H4 (cell line): ENCODE data around the gene PTPRN2. TPM values are rescaled to one million over a fixed set of nuclear protein-coding genes. Genes with fewer than 3 reads are reported as not detected.
A peak's percentile ranks its signal among the peaks of the same experiment; 100 is the strongest.

Source experiments
- DNase-seq: peaks from one replicate; pipeline ENCODE4 v3.0.0-alpha.2; 2015; ENCODE audit warnings: low spot score
- total RNA-seq: library from RNA; depleted of rRNA; stranded (reverse); fragments of >200 nt; shearing (Covaris generic); gene quantifications from 2 replicates; pipeline ENCODE4 v1.2.3, GENCODE V29; 2014

The PTPRN2 gene
- total RNA-seq, 1 experiment from 2014 or later, result 0.97 TPM

DNA sequence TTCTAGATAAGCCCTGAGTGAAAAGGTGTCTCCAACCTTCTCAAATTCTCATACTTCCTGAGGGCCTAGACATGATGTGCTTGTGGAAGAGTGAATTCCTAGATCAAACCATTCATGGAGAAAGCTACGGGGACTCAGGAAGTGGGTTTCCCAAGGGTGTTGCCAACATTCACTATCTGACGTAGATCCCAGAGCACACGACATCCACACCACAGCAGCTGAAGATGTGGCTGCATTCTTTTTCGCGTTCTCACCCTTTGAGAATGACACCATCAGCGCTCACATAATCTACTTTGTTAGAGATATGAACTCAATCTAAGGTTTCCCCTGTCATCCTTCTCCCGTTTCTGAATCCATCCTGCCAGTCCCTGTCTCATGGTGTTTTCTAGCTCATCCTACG is 960.0 kb downstream of the PTPRN2 start:
- DNase-seq, result no peak

DNA sequence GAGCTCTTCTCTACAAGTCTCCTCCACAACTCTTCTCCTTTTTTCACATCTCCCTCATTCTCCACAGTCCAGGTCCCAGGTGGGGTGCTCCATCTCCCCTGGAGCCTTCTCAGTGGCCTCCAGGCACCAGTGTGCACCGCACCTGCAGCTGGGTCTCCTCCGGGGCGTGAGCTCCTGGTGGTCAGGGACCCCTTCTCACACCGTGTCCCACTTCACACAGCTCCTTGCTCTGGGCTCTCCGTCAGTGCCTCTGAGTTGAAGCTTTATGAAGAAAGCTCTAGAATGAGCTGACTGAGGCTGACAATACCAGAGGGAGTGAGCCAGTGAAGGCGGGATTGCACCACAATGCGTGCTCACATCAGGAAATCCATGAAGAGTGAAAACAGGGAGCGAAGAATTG is 960.6 kb downstream of the PTPRN2 start:
- no peak for DNase-seq

DNA sequence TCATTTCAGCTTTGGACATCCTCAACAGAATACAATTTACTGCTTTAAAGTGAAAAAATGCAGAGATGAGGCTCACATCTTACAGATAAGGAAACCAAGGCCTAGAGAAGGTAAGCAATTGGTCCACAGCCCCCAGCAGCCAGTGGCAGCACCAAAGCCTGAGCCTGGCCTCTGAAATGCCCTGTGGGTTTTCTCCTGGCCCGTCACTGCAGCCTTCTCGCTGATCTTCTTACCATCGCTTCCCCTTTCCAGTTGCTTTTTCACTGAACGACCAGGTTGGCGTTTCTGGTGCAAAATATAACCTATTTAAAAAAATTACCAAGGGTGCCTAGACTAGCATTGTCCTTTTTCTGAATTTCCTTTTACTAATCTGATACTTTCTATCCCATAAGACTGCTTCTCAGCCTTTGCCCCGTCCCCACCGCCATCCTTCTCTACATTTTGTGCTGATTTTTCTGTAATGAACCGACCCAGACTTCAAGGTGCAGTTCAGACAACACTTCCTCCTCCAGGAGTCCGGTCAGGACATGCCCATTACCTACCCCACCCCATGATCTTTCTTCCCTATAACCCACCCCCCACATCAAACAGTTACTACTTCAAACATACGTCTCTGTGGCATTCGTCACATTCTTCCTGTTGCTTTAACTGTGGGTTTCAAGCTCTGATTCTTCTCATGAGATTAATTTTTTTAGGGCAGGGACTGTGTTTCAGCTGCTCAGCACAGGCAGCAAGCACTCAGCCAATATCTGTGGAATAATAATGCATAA is 961.5 kb downstream of the PTPRN2 start:
- DNase-seq, result no peak

DNA sequence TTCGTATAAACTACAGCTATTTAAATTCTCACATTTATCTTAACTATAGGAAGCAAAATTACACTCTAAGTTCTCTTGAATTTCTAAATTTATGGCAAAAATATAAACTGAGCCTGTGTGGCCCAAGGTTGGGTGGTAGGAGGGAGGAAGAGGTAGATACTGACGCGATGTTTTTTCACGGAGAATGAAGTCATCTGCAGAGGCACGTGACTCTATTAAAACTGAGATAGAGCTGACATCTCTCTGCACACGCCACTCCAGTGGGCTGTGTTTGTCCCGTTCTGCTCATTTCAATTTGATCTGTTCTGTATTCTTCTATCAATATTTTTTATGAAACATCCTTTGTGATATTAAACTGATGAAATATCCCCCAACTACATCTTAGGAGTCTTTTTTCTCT is 964.1 kb downstream of the PTPRN2 start:
- DNase-seq, result no peak

DNA sequence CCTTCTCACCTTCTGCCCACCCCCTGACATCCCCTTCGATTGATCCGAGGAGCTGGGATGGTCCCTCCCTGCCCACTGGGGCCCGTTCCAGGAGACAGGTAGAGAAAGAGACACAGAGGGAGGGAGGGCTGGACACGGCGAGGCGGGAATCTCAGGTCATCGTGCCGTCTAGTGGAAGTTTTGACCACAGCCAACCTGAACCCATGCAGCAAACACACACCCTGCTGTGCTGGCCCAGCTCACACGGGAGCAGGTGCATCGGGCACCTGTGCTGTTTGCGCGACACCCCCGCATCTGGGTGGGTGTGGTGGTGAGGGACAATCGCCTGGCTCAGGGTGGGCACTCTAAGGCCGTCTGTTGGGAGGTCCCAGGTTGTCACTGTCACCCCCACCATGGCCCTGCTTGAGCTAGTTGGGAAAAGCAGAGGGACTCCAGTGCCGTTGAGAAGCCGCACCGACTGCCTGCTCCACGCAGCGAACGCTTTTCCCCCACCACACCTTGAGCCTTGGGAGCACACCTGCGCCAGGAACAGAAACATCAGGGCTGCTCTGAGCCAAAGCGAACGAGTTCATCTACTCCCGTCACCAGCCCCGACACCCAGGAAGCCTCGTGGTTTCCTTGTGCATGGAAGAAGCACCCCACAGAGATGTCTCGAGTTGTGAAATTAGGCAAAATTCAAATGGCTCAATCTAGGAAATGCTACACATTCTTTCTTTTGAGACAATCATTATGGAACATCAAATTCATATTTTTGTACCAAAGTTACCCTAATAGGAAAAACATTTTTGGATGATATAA is 965.0 kb downstream of the PTPRN2 start:
- no peak for DNase-seq

DNA sequence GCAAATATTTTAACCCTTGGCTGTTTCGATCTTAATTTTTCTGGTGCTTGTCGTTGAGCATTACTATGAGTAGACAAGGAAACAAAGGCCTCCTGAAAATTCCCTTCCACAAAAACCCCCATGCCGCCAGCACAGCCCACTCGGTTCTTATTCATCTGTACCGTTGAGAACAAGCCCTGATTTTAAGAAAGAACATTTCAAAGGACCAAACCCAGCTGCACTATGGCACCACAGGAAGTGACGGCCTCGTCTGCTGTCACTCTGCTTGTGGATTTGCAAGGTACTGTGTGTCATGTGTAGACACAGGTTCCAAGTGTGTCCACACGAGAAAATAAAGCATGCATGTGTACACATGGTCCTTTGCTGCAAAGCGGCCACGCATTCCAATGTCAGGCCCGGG is 965.6 kb downstream of the PTPRN2 start:
- no peak for DNase-seq

DNA sequence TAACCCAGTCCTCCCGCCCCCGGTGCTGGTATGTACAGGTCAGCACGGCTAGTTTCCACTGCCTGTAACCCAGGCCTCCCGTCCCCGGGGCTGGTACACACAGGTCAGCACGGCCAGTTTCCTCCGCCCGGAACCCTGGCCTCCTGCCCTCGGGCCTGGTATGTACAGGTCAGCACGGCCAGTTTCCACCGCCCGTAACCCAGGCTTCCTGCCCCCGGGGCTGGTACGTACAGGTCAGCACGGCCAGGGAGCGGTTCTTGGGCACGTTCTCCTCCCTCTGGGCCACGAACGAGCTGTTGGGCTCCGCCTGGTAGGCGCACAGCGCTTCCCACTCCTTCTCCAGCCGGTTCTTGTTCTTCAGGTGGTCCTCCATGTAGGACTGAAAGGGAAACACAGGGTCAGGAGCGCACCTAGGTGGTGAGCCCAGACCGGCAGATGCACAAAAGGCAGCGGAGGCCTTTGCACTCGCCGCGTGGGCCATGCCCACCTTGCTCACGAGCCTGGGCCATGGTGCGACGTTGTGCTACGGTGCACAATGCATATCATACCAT is 966.4 kb downstream of the PTPRN2 start:
- DNase-seq, result no peak

DNA sequence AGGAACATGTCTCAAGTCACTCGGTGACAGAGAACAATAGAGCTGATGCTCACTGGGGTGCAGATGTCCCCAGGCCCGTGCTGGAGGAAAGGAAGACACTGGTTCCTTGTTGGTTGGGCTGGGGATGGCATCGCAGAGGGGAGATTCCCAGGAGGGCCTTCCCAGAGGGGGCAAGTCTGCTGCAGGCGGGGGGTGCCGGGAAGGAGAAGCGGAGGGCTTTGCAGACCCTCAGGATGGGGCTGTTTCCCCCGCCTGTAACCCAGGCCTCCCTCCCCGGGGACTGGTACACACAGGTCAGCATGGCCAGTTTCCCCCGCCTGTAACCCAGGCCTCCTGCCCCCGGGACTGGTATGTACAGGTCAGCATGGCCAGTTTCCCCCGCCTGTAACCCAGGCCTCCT is 967.0 kb downstream of the PTPRN2 start:
- no peak for DNase-seq

DNA sequence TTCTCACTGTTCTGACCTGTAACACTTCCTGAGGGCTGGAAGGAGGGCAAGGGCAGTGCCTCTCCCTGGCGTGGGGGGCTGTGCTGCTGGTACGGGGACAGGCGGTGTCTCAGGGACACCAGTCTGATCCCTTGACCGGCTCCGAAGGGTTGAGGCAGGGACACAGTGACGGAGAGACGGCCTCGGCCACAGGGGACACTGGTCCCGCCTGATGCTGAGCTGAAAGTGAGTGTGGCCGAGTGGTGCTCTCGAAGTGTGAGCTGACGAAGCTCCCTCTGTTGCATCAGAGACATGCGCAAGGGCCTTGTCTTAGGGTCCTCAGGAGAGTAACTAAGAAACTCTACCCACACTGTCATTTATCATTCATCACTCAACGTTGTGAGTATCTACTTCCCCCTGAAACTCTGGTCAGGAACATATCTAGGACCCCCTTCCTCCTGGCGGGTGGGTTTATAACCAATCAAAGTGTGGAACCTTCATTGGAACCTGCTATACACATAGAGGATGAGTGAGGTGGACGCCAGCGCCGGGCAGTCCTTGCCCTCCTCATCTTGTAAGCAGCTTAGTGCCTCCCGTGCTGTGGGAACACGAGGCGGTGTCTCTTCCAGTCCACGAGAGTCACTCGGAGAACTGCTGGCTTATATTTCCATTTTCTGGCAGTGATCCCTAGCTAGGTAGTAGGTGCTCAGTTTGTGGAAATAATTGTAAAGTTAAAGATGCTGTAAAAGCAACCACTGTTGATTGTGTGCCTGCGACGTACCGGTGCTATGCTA is 967.7 kb downstream of the PTPRN2 start:
- no peak for DNase-seq

DNA sequence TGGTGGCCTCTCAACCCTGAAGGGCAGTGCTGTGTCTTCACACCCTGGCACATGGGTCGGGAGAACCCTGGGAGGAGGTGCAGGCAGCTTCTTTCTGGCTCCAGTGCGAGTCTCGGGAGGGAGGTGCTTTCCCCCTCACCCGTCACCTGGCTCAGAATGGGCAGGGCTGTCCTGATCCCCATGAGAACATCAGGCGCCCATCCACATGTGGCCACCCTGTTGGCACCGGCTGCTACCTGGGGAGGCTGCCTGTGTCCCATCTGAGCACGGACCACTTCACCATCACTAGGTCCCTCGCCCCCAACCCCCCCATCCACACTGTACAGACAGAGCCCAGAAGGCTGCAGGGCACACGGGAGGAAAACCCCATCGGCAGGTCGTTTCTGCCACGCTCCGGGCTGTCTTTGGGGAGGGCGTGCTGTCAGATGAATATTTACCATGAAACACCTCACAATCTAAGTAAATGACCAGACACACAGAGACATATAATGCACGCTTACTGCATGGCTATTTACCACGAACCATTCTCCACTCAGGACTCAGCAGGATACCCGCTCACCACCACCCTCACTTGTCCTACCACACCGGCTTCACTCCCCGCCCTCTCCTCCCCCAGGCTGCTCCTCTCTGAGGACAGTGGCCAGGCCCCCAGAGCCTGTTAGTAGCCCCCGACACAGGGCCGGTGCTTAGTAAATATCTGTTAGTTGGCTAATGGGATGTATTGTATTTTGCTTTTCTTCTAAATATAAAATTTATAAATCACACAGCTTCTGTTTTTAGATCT is 968.6 kb downstream of the PTPRN2 start:
- no peak for DNase-seq

DNA sequence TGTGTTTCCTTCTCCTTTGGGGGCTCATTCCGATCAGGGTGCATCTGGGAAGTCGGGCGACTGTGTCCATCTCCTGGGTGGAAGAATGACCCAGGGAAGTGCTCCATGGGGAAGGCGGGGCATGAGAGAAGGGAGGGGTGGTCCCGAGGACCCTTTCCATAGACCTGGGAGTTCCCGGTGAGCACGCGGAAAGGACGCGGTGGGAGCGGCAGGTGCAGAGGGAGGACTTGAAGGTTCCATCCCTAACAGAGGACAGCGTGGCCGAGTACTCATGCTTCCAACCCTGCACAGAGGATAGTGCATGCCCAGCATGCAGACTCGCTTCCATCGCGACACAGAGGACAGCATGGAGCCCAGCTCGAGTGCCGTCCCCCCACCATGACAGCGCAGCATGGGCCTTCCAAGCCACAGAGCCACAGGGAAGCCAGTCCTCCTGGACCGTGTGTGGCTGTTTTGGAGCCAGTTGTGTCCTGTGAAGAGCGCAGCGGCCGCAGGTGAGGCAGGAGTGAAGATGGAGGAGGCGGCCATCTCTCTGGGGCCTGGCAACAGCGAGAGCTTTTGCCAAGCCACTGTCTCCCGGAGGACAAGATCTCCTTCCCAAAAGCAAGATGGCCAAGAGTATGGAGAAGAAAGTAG is 969.4 kb downstream of the PTPRN2 start:
- DNase-seq, result no peak

DNA sequence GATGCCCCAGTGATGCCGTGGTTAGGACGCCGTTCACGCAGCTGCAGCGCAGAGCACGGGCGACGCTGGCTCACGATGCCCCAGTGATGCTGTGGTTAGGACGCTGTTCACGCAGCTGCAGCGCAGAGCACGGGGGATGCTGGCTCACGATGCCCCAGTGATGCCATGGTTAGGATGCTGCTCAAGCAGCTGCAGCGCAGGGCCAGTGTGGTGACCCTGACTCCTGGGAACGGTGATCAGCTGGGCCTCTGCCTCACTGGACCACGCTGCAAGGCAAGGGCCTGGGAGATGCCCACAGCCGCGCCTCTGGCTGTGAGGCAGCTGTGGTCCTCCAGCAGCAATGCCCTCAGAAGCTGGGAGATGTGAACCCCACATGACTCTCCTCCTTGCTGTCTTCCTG is 970.2 kb downstream of the PTPRN2 start:
- no peak for DNase-seq

DNA sequence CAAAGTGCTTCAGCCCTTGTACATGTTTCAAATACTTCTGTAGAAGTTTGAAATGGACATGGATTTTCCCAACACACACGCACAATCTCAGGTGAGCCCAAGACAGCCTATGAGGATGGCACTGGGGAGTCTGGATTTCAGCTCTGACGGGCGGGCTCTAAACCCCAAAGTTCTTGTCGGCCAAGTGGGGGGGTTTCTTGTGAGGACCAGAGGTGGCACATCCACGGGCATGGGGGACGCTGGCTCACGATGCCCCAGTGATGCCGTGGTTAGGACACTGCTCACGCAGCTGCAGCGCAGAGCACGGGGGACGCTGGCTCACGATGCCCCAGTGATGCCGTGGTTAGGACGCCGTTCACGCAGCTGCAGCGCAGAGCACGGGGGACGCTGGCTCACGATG is 970.7 kb downstream of the PTPRN2 start:
- DNase-seq, result no peak

DNA sequence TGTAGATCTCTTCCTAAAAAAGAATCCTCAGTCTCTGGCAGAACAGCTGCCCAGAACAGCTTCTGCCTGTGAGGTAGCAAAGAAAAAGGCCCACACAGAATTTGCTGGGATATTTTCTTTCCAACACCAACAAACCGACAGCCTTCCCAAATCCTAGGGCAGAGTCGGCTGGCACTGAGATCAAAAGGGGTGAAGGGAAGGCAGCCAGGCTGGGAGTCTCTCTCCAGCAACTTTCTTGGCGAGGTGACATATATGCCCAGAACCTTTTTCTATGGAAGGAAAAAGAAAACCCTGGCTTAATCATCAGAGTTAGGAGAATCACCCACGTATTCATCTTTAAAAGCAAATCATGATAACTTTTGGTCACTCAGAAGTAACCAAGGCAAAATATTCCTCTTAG is 971.2 kb downstream of the PTPRN2 start:
- DNase-seq, result no peak

DNA sequence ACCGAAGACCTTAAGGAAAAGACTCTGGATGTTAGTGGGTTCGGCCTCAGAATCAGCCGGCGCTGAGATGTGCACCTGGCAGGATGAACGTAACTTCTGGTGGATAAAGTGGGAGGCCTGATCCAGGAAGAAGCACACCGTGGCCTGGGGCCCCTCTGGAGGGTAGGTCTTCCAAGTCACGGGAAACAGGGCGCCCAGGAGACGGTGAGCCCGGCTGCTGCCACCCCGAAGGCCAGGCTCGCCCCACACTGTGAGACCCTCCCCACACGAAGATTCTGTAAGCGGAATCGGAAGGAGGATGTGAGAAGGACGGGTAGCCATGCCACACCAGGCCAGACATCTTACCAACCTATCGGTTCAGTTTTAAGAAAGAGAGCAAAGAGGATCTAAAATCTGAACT is 971.8 kb downstream of the PTPRN2 start:
- DNase-seq, result no peak

DNA sequence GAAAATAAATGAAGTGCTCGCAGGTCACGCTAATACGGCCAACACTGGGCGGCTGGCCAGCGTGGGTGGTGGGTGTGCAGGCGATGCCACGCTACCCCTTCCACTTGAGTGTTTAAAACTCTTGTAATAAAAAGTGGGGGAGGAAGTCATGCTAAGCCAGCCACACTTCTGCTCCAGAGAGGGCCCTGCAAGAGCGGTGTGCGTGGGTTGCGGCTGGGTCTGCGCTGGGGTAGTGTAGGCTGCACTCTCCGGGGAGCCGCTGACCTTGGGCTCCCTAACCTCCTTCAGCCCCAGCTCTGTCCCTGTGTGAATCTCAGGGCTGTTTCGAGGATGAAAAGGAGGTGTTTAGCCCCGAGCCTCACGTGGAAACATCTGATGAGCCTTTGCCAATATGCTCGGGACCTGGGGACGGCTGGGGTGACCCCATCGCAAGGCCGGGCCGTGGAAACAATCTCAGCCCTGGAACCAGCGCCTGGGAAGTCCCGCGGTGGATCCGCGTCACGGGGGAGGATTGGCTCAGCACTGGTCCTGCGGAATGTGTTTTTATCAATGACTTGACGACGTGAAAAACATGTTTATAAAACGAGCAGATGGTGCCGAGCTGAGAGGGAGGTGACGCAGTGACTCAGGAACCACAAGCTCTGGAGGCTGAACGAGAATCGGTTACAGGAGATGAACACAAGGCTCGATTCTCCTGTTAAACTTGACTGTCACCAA is 972.4 kb downstream of the PTPRN2 start:
- DNase-seq, result peak; percentile 70

DNA sequence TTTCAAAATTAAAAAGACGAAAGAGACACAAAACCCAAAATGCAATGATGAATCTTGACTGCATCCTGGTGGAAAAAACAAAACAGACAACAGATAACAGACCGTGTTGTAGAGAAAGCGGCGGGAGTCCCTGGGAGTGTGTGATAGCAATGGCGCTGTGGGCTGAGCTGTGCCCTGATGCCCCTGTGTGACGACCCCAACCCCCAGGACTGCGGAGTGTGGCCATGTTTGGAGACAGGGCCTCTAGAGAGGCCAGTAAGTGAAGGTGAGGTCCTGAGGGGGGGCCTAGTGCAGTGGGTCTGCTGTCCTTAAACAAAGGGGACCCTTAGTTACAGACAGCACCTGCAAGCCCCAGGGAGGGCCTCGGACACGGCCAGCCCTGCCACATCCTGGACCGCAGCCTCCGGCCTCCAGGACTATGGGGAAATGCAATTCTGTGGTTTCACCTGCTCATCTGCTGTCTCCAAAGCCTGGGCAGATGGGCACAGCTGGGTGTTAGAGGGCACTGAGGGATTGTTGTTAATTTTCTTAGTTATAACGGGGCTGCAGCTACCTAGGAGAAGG is 973.1 kb downstream of the PTPRN2 start:
- no peak for DNase-seq

DNA sequence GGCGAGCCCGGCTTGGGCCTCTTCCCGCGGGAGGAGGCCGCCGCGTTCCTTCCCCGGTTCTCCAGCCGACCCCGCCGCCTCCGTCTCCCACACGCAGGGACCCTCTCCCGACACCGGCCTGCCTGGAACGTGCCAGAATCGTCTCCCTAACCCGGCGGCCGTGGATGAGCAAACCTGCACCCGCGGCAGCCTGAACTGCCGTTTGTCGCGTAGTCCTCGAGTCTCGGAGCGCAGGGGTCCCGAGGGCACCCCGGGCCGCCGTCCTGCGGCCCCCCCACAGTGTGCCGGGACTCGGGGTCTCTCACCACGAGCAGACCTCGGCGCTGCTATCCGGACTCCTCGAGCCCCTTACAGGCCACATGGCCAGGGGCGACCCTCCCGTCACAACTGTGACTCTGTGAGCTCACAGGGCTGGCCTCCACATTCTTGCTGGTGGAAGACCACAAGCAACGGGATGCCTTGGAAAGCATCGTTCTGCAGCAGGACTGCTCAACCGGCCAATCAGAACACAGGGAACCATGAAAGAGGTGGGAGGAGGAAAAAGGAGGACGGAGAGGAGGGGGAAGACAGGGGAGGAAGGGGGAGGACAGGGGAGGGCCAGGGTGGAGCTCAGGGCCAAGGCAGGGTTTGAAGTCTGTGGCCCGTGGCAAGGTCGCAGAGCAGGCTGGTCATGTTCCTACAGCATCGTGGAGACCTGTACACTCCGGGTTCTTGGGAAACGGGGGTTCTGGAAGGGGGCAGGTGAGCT is 973.9 kb downstream of the PTPRN2 start:
- DNase-seq, result no peak
